GM19455 (cell line): ENCODE data around the gene CKB.

Experiments used
- ATAC-seq: cut with Tn5 transposase; IDR thresholded peaks from one replicate; pipeline ENCODE4 v1.9.1; 2021; ENCODE audit not compliant: unreplicated experiment

Gene CKB

GRCh38 chr14:103539056-103539825 lies 16.6 kb upstream of the CKB start:
- no peak for ATAC-seq

DNA sequence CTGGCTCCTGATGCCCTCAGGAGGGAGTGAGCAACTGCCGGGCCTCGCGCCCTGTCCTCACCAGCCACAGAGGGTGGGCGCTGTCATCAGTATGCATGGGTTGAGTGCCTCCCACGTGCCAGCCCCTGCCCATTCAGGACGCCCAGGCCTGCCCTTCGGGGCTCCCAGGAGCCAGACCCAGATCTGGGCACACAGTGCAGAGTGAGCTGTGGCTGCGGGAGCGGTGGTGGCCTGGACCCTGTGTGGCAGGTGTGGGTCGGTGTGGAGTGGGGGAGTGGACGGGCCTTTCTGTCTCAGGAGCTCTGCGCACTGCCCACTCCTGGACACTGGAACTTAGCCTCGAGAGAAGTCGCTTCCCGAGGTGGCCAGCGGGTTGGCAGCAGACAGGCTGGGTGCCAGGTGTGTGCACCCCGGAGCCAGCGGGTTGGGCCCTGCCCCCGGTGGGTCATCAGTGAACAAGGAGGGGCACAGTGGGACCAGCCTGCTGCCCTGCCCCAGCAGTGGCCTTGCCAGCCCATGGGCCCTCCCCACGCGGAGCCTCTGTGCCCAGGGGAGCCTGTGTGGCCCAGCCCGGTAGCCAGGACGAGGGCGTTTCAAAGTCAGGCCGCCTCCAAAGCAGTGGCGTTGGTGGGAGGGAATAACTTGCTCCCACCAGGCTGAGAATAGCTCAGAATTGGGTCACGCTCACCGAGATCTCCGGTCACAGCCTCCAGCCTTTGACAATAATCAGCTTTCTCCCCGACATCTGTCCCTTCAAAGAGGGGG lies 15.8 kb upstream of the CKB start:
- no peak for ATAC-seq

DNA sequence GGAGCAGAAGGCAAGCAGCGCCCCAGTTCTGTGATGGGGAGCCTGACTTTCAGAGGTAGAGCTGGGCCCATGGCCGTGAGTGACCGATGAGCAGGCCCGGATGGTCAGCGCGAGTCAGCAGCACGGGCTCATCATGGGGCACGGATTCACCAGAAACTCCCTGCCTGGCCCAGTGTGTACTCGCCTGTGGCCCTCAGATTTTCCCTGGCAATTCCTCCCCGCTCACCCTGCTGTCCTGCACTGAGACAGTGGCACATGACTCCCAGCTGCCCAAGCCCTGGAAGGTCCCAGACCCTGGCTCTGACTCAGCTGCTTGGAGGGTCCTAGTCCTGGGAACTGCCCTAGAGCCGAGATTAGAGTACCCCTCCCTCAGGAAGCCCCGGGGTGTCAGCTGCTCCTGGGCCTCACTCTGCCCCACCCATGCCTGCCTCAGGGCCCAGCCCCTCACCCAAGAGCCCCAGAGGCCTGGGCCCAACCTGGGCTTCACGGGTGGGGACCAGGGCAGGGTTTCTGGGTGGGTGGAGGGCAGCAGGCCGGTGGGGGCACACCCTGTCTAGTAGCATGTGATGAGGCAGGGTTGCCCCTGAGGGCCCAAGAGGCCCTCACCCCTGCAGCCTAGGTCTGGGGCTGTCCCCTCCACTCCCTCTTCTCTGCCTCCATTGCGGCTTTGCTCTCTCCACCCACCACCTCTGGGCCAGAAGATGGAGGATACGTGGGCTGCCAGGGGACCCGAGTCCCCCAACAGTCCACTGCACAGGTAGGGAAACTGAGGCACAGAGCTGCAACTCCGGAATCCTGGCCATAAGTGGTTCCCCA lies 14.8 kb upstream of the CKB start:
- no peak for ATAC-seq

- ATAC-seq = no peak
Measured at GRCh38 chr14:103536693-103537092, 14.1 kb upstream of the CKB start.

DNA sequence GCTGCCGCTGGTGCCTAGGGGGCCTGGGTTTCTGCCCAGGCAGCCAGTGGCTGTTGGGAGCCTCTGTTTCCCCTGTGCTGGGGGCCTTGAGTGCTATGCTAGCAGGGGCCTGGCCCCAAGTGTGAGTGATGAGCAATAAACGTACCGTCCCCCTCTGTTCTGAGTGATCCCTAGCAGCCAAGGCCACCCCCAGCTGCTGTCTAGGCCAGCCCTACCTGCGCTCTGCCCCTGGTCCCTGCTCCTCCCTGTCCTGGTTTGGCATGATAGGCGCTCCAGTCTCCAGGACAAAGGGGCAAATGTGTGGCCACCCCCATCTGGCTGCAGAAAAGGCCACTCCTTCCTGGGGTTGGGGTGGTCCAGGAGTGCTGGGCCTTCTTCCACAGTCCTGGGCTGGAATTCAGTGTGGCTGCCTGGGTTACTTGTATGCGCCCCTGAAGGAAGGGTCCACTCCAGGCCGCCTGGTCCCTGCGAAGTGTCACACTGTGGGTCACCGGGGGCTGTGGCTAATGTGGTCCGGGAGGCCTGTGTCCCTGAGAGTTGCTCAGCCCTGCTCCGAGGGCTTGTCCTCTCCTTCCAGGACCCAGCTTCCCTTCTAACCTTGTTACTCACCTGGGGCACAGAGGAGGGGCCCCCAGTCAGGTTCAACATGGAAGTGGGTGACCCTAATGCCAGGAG lies 13.4 kb upstream of the CKB start:
- no peak for ATAC-seq

GRCh38 chr14:103535081-103535890 lies 12.7 kb upstream of the CKB start:
- ATAC-seq = no peak

DNA sequence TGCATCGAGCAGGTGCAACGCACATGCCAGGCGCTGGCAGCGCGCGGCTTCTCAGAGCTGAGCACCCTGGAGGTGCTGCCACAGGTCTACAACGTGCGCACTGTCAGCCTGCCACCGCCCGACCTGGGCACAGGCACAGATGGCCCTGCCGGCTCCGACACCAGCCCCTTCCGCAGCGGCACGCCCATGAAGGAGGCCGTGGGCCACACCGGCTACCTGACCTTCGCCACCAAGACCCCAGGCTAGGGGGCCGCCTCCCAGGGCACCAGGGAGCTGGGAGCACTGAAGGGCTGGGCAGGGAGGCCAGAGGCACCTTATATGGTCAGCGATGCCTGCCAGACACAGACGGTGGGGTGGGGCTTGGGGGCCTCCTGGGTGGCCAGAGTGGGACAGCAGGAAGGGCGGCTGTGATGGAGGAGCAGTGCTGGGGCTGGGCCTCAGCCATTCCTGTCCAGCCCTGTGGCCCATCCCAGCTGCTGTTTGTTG lies 12.0 kb upstream of the CKB start:
- no peak for ATAC-seq

DNA sequence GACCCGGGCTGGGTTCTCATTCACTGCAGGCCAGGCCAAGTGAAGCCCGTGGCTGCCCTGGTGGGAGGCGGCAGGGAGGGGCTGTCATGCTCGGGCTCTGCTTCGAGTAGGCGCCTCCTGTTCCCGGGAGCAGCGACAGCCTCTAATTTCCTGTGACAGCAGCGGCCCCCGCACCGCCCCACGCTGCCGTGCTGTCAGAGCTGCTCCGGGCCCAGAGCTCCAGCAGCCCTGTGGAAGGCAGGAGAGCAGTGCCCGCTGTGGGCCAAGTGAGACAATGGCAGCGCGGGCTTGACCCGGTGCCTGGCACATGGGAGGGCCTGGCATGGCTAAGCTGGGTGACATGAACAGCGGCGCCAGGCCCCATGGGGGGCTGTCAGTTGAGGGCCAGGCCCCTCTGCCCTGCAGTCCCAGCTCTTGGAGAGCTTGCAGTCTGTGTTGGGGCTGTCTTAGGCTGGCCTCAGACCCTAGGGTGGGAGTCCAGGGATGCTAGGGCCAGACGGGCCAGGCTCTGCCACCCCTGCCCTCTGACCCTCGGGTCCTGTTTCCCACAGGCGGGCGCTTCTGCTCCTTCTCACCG lies 11.5 kb upstream of the CKB start:
- no peak for ATAC-seq

DNA sequence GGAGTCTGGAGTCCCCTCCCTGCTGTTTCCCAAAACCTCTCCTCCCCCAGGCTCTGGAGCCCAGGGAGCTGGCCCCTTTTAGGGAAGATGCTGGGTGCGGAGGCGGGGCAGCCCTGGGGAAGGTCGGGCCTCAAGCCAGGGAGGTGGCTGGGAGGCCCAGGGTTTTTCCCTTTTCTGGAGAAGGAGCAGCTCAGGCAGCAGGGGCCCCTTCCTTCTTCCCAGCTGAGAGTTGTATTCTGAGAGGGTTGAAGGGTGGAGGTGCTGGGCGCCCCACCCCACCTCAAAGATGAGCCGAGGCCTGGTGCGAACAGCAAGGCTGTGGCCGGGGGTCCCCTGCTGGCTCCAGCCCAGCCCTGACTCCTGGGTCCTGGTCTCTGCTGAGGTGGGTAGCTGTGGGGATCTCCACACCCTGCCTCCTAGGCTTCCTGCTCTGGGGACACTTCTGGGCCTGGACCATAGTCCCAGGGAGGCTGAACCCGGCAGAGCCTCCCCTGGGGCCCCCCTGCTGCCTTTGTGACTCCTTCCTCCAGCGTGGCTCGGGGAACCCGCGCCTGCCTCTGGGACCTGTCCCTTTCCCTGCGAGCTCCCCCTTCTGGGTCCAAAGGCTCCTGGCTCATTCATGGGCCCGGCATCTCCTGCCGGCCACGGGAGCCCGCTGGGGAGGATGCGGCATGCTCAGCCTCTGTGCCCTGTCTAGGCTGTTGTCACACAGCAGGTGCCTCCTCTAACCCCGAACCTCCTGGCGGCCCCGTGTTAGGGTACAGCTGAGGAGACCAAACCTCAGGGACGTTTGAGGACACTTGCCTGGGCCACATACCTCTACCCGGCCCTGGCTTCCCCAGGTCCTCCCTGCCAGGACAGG lies 10.7 kb upstream of the CKB start:
- no peak for ATAC-seq

DNA sequence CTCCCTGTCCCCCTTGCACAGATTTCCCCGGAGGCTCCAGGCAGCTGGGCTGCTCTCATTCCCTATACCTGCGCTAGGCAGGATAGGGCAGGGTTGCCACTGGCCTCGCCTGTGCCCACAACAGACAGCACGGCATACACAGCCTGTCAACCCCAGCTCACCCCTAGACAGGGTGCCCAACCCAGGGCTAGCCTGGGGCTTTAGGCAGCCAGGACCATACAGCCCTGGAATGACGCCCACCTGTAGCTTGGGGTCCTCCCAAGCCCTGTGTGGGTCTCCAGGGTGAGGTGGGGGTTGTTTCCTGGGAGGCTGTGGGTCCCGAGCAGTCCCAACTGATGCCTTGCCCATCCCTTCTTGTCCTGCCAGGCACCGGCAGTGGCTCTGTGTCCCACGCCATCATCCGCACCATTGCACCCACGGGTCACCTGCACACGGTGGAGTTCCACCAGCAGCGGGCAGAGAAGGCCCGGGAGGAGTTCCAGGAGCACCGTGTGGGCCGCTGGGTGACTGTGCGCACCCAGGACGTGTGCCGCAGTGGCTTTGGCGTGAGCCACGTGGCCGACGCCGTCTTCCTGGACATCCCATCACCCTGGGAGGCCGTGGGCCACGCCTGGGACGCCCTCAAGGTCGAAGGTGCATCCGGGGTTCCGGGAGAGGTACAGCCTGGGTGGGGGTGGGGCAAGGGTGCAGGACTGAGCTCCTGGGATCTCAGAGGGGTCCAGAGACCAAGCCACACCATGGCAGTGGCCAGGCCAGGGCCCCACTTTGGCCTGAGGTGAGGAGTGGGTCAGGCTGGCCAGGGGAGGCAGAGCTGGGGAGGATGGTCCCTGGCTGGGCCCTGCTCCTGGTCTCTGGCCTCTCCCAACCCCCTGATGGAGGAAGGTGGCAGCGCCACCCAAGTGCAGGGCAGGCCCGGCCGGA lies 9.8 kb upstream of the CKB start:
- no peak for ATAC-seq

DNA sequence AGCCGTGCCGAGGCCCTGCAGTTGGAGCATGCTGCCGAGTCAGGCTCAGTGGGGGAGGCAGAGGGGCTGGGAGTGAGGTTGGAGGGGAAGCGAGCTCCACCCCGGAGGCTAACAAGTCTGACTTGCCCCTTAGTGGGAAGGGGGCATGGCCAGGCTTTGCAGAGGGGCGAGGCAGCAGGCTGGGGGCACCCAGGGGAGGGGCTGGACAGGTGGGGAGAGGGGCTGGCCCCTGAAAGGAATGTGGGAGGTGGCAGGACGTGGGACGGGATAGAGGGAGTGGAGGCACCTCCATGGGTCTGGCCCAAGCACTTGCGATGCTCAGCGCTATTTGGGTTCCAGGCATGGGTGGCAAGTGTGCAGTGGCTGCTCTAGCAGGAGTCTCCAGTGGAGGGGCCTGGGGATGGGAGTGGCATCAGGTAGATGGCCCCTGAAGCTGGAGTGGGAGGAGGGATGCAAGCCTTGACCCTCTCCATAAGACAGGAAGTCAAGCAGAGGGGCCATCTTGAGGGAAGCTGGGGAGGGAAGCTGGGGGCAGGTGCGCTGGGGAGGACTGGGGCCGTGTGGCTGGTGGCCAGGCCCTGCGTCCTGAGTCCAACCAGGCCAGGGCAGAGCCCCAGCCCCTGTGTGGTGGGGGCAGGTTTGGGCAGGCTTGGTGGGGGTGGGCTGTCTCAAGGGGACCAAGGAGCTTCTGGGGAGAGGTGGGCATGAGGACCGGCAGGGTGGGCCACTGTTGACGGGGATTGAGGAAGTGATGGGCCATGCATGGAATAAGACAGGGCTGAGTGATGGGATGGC lies 9.0 kb upstream of the CKB start:
- no peak for ATAC-seq

- no peak for ATAC-seq
Measured at GRCh38 chr14:103530831-103531230, 8.2 kb upstream of the CKB start.

GRCh38 chr14:103530390-103530789 lies 7.8 kb upstream of the CKB start:
- ATAC-seq = no peak

DNA sequence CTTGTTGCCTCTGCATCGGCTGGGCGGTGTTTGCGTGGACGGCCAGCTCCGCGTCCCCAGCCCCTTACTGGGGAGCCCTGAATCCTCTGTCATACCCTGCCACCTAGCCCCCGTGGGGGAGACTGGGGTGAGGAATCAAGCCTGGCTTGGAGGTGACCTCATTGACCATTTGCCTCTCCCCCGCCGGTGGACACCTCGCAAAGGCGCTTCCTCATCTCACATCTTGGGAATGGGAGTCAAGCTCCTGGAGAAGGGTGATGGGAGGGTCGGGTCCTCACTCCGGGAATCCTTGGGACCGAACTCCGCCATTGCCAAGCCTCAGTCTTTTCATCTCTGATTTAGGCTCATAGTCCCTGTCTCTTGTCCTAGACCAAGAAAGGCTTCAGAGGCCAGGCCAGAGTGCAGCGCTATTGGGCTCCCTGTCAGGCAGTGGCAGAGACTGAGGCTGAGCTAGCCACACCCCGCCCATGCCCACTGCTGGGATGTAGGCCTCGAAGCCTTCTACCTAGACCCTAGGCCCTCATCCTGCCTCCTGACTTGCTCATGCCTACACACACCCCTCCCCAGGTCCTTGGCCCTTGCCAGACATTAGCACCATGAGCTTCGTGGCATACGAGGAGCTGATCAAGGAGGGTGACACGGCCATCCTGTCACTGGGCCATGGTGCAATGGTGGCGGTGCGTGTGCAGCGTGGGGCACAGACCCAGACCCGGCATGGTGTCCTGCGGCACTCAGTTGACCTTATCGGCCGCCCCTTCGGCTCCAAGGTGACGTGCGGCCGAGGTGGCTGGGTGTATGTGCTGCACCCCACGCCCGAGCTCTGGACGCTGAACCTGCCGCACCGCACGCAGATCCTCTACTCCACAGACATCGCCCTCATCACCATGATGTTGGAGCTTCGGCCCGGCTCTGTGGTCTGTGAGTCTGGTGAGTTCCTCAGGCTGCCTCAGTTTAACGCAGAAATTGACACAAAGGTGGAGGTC lies 7.0 kb upstream of the CKB start:
- peak; percentile 2 for ATAC-seq

DNA sequence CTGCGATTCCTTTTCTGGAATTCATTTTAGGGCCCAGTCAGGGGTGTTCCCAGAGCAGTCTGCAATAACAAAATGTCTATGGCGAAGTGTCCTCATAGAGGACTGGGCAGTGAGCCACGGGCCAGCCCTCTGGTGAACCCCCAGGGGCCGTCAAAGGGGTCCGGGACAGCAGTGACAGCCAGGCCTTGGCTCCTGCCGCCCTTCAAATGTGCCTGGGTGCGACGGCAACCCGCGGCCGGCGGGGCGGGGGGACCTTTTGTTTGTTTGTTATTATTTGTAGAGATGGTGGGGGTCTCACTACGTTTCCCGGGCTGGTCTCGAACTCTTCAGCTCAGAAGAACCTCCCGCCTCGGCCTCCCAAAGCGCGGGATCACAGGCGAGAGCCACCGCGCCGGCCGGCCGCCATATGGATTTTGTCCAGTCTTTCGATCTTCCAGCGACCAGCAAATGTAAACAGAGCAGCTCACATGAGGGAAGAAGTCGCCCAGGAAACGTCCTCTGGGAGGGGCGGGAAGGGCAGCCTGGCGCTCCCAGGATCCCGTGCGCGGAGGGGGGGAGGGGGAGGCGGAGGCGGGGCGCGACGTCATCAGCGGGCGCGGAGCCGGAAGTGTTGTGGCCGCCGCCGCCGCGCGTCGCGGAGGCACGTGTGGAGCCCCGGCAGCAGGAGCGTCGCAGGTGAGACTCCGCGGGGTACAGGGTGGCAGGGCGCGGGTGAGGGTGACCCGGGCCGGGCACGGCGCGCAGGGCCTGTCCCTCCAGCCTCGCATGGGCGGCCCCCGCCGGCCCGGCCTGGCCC lies 6.2 kb upstream of the CKB start, which contains the start of gene TRMT61A:
TSS of gene TRMT61A (plus strand) at position 610 of the 796 bp plus-strand sequence. CDS start 783 bp downstream, outside the sequence.
- ATAC-seq = peak; percentile 57
